Common myeloid progenitor, CD34-positive (primary cell): ENCODE measurements around the gene RBP4.

ENCODE experiments used
- CTCF ChIA-PET: fragments of 350-600 bp; sonication (Branson Sonifier 250); formaldehyde crosslinking; loops from one replicate; lab custom pipeline; 2021; ENCODE audit warnings: antibody characterized with exemption; lab: Charles Lee
- POLR2A ChIA-PET: fragments of 350-600 bp; sonication (Branson Sonifier 250); formaldehyde crosslinking; loops from one replicate; lab custom pipeline; 2021; ENCODE audit warnings: antibody characterized with exemption; lab: Charles Lee
- DNase-seq, 3 donors: peaks; one replicate each; pipeline versions ENCODE4 v3.0.0 to v3.0.0-alpha.2; 2013
- H3K27ac ChIP-seq, 2 experiments: 1 replicate in 1 of 2; 2 replicates in 1 of 2; pipeline ENCODE4 v1.7.0; 2013; ENCODE audit warnings: inconsistent platforms in 2 of 2, low read length in 2 of 2, mild to moderate bottlenecking in 2 of 2, low read depth in 1 of 2, moderate library complexity in 1 of 2; ENCODE audit not compliant: severe bottlenecking in 2 of 2, insufficient read depth in 1 of 2, poor library complexity in 1 of 2
- H3K27me3 ChIP-seq, 5 experiments: replicated peaks in 2 of 5; 1 replicate in 3 of 5; 2 replicates in 2 of 5; pipeline versions ENCODE4 v1.6.1 to v1.7.0; 2013; ENCODE audit warnings: low read length in 4 of 5, mild to moderate bottlenecking in 2 of 5, moderate library complexity in 2 of 5, inconsistent platforms in 1 of 5; ENCODE audit not compliant: insufficient read depth in 5 of 5, control insufficient read depth in 4 of 5
- H3K36me3 ChIP-seq, 4 experiments: 1 replicate in 2 of 4; 2 replicates in 2 of 4; pipeline versions ENCODE4 v1.6.1 to v1.7.0; 2013; ENCODE audit warnings: low read length in 3 of 4, control low read depth in 1 of 4, mild to moderate bottlenecking in 1 of 4; ENCODE audit not compliant: control insufficient read depth in 4 of 4, insufficient read depth in 4 of 4
- H3K4me1 ChIP-seq, 4 experiments: 1 replicate in 3 of 4; 2 replicates in 1 of 4; pipeline versions ENCODE4 v1.6.1 to v1.7.1; 2013; ENCODE audit warnings: low read length in 3 of 4, mild to moderate bottlenecking in 3 of 4, control low read depth in 1 of 4, inconsistent platforms in 1 of 4, moderate library complexity in 1 of 4; ENCODE audit not compliant: control insufficient read depth in 4 of 4, insufficient read depth in 4 of 4; ENCODE audit errors: control extremely low read depth in 1 of 4
- H3K4me3 ChIP-seq, 7 experiments: 1 replicate in 4 of 7; 2 replicates in 3 of 7; pipeline versions ENCODE4 v1.5.1 to v1.7.0; 2013; ENCODE audit warnings: mild to moderate bottlenecking in 7 of 7, low read length in 6 of 7, moderate library complexity in 6 of 7, inconsistent platforms in 2 of 7, low read depth in 2 of 7, control low read depth in 1 of 7; ENCODE audit not compliant: insufficient read depth in 4 of 7, control insufficient read depth in 1 of 7; ENCODE audit errors: extremely low read depth in 1 of 7
- H3K9me3 ChIP-seq, 5 experiments: 1 replicate in 4 of 5; 2 replicates in 1 of 5; pipeline versions ENCODE4 v1.6.1 to v1.7.1; 2013; ENCODE audit warnings: low read length in 4 of 5, mild to moderate bottlenecking in 2 of 5, inconsistent platforms in 1 of 5, low read depth in 1 of 5, moderate library complexity in 1 of 5; ENCODE audit not compliant: control insufficient read depth in 4 of 5, insufficient read depth in 2 of 5; ENCODE audit errors: control extremely low read depth in 1 of 5
- WGBS: methylation state at CpG from one replicate; pipeline ENCODE4 v1.1.5; 2013; ENCODE audit not compliant: insufficient coverage; 5-methylcytosine and 5-hydroxymethylcytosine counted together

Gene RBP4

DNA sequence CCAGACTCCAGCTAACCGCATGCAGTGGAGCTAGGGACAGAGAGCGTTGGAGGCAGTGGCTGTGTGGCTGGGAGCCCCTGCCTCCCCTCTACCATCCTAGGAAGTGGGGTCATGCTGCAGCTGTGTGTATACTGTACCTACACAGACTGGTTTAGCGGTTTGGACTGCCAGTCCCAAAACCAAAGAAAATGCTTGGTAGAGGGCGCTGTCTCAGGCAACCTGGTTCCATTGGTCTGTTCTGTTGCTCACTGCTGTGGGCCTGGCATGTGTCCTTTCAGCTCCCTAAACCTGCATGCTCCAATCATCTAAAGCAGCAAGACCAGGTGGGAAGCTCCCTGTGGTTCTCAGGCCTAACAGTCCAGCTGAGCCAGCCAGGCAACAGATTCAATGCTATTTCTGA, 4.5 kb downstream of the RBP4 start:
- 96% methylated on average over 4 of the region's 4 CpGs for WGBS
- Histone ChIP-seq H3K4me3 (no peak overlapping the region), H3K27me3 (peaks cover 0 to 19% (median 9%) of the 10 kb centered on the region in 5 experiments), H3K27ac (no peak overlapping the region), H3K36me3 (no peaks in the 10 kb centered on the region), H3K9me3 (no peaks in the 10 kb centered on the region), H3K4me1 (peaks cover under 1 to 11% (median 7%) of the 10 kb centered on the region in 4 experiments)
- ChIA-PET POLR2A (interaction anchor here (0.6 kb wide), 1 partner anchor 9 kb away, joined by 3 read pairs; no protein-coding TSS in a partner anchor), CTCF (no interaction called here)
- no peak for DNase-seq

DNA sequence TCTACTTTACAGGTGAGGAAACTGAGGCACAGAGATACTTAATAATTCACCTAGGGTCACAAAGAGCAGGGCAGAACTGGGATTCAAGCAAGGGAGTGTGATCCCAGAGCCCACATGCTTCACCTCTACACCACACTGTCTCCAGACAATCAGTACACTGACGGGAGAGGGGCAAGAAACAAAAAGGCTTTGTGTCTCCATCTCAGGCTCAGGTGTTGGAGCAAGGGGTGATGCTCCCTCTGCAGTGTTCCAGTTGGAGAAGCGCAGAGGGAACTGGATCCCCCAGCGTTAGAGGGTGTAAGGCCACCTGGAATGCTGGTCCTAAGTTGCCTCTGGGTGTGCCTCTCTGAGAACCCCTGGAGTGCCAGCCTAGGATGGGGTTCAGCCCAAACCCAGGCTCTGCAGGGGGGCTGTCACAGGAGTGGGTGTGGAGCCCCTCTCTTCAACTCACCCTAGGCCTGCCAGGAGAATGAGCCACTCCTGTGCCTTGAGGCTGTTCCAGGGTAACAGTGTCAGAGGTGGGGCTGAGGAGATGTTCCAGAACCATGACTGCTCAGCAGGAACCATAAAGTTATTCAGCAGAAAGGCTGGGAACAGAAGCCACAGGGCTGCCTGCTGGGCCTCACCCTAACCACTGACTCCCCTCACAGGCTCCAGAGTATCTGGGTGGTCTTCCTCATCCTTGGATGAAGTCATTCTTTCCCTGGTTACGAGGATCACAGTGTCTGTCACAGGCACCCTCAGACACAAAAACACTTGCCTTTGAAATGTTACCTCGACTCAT, 5.5 kb downstream of the RBP4 start:
- WGBS, result 96% methylated on average over 4 of the region's 5 CpGs
- H3K4me3 ChIP-seq, result no peak overlapping the region
- H3K27ac ChIP-seq, result no peak overlapping the region
- no peaks in the 10 kb centered on the region for H3K36me3 ChIP-seq
- POLR2A ChIA-PET, result no interaction called here
- CTCF ChIA-PET, result no interaction called here
- no peak for DNase-seq
- no peaks in the 10 kb centered on the region for H3K9me3 ChIP-seq
- H3K4me1 ChIP-seq, result peaks cover 0 to 4% (median 1%) of the 10 kb centered on the region in 4 experiments
- peaks cover 0 to 13% (median 7%) of the 10 kb centered on the region in 5 experiments for H3K27me3 ChIP-seq

DNA sequence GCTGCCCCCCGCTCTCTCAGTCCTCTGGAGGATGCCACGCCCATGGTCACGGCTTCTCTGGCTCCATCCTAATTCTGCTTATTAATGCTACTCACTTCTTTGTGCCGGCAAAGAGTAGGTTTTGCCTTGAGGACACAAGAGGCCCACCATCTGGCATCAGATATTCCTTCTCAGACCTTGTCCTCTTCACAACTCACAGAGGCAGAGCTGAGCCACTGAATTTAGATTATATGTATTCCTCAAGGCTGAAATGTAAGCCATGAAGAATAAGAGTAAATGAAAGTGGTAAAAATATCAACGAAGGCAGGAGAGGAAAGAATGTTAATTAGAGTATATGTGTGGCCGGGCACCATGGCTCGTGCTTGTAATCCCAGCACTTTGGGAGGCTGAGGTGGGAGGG, 6.5 kb downstream of the RBP4 start:
- Histone ChIP-seq H3K9me3 (no peaks in the 10 kb centered on the region), H3K4me1 (no peaks in the 10 kb centered on the region), H3K4me3 (no peak overlapping the region), H3K36me3 (no peaks in the 10 kb centered on the region), H3K27me3 (peaks cover 0 to 2% (median under 1%) of the 10 kb centered on the region in 5 experiments), H3K27ac (no peak overlapping the region)
- DNase-seq, result no peak
- ChIA-PET CTCF (no interaction called here), POLR2A (no interaction called here)
- 93% methylated on average over 7 of the region's 7 CpGs for WGBS

DNA sequence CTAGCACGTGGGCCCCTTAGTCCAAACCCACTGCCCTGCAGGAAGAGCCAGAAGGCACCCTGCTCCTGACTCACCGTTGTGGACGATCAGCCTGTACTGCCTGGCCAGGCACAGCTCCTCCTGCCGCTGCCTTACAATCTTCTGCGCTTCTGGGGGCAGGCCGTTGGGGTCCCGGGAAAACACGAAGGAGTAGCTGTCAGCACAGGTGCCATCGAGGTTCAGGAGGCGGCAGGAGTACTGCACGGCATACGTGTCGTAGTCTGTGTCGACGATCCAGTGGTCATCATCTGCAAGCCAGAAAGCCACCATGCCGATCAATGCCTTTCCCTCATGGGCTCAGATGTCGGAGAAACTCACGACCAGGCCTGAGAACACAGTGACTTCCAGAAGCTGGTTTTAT, 7.3 kb downstream of the RBP4 start:
- no peak overlapping the region for H3K27ac ChIP-seq
- 96% methylated on average over 18 of the region's 18 CpGs for WGBS
- DNase-seq, result no peak

DNA sequence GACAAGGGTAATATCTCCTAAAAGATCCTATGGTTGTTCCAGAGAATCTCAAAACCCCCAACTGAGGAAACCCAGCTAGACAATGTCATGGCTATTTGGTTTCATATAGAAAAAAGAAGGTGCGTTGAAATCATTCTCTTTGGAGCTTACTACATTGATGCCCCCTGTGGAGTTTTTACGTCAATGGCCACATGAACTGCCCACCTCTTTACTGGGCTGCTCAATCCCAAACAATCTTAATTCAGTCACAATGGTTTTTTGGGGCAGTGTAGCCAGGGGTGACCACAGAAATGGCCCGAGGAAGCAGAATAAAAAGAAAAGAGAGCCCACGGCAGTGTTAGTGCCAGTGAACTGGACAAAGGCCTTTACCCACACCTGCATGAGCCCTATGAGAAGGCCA, 7.8 kb downstream of the RBP4 start:
- CTCF ChIA-PET, result interaction anchor here (0.6 kb wide), 1 partner anchor 15 kb away, joined by 3 read pairs; no protein-coding TSS in a partner anchor
- DNase-seq, result no peak
- 92% methylated on average over 4 of the region's 4 CpGs for WGBS
- no peaks in the 10 kb centered on the region for H3K36me3 ChIP-seq
- no peak overlapping the region for H3K4me3 ChIP-seq
- no peaks in the 10 kb centered on the region for H3K4me1 ChIP-seq
- no peaks in the 10 kb centered on the region for H3K9me3 ChIP-seq
- H3K27me3 ChIP-seq, result no peaks in the 10 kb centered on the region
- POLR2A ChIA-PET, result no interaction called here
- H3K27ac ChIP-seq, result no peak overlapping the region

More for the DNA sequence above, 7.3 kb downstream of the RBP4 start:
- Histone ChIP-seq H3K9me3 (no peaks in the 10 kb centered on the region), H3K4me3 (no peak overlapping the region), H3K27me3 (peaks cover 0 to 2% (median 0%) of the 10 kb centered on the region in 5 experiments), H3K4me1 (no peaks in the 10 kb centered on the region), H3K36me3 (no peaks in the 10 kb centered on the region)
- ChIA-PET CTCF (no interaction called here), POLR2A (no interaction called here)

DNA sequence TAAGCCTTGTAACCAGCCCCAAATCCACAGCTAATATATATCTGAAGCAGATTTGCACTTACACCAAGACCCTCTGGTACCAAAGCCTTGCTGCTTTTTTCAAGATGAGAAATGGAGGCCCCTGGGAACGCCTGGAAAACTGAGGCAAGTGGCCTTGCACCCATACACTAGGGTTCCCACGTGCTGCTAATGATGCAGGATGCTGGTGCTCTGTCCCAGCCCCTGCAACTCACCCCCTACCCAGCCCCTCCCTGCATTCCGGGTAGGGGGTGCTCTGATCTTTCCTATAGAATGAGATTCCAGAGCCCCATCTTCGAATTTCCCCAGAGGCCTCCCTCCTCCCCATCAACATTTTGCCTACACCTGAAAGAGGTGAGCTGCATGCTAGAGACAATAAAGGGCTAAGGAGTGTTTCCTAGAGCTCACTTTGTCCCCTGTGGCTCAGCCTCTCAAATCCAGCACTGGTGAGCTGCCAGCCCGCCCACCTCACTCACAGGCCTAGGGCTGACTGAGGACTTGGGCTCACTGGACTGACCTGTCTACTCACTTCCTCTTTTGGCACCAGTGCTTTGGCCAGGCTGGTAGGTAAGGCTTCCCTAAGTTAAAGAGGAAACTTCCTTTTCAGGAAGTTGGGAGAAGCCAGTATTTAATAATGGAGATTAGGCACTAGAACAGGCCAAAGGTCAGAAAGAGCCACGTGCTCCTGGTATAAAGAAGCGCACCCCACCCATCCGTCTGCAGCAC, 9.8 kb downstream of the RBP4 start:
- no peaks in the 10 kb centered on the region for H3K36me3 ChIP-seq
- no peaks in the 10 kb centered on the region for H3K4me1 ChIP-seq
- H3K4me3 ChIP-seq, result no peak overlapping the region
- H3K27ac ChIP-seq, result no peak overlapping the region
- no peak for DNase-seq
- POLR2A ChIA-PET, result no interaction called here
- CTCF ChIA-PET, result interaction anchor here (1.5 to 1.7 kb wide), 2 partner anchors 16 to 89 kb away, joined by 4 read pairs; no protein-coding TSS in a partner anchor
- H3K27me3 ChIP-seq, result no peaks in the 10 kb centered on the region
- WGBS, result 94% methylated on average over 4 of the region's 8 CpGs
- no peaks in the 10 kb centered on the region for H3K9me3 ChIP-seq

DNA sequence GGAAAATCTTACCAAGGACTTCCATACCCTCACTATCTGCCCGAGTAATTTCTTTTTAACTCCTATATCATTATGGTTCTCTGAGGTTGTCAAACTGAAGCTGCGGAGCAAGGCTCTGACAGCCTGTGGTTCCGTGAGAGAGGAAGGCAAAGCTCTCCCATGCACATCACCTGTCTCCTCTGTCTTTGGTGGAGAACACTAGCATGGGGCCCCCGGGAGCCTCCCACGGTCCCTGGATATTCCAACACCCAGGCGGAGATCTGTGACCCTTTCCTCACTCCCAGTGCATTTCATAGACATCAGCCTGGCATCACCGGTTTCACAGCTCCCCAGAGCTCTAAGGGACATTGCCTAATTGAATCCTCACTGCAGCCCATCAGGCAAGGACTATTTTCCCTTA, 10.4 kb downstream of the RBP4 start:
- Histone ChIP-seq H3K36me3 (no peaks in the 10 kb centered on the region), H3K27ac (no peak overlapping the region), H3K27me3 (no peaks in the 10 kb centered on the region), H3K4me1 (peaks cover 0 to 1% (median 0%) of the 10 kb centered on the region in 4 experiments), H3K9me3 (no peaks in the 10 kb centered on the region), H3K4me3 (no peak overlapping the region)
- DNase-seq, result no peak
- ChIA-PET CTCF (interaction anchor here (1.2 to 1.7 kb wide), 3 partner anchors 17 to 90 kb away, joined by 3 to 4 read pairs (median 4); no protein-coding TSS in a partner anchor), POLR2A (no interaction called here)
- 100% methylated on average over 7 of the region's 7 CpGs for WGBS
